GM13977 (cell line): ENCODE measurements around the gene OMA1.

Experiments used
- DNase-seq: peaks from one replicate; pipeline ENCODE4 v3.0.0; 2012; ENCODE audit warnings: low spot score
- CTCF ChIP-seq: IDR thresholded peaks from 2 replicates; pipeline ENCODE4 v1.5.1; 2012; ENCODE audit warnings: mild to moderate bottlenecking, control low read depth; ENCODE audit not compliant: insufficient read depth; ENCODE audit errors: extremely low read depth, missing control alignments
- in situ Hi-C: fragments of 300-500 bp; cut with MboI; formaldehyde crosslinking; loops from one replicate; pipeline ENCODE4 v1.12.0; 2022; ENCODE audit warnings: low sequenced_read_pairs, low pct_unique_long_range_greater_than_20kb, mixed read lengths, inconsistent platforms; ENCODE audit not compliant: unreplicated experiment

Gene OMA1

GRCh38 chr1:58581641-58582040, 35.1 kb upstream of the OMA1 start:
- TF ChIP-seq CTCF = no peak
- no peak for DNase-seq
- in situ Hi-C loops = no loop called here

GRCh38 chr1:58580186-58580585, 33.7 kb upstream of the OMA1 start:
- TF ChIP-seq CTCF = no peak
- DNase-seq = no peak
- in situ Hi-C loops = no loop called here

- in situ Hi-C loops = no loop called here
Measured at GRCh38 chr1:58577654-58578030, 31.1 kb upstream of the OMA1 start.

GRCh38 chr1:58576727-58577653, 30.5 kb upstream of the OMA1 start, which contains the start of gene TACSTD2:
TSS of gene TACSTD2 (minus strand) at chr1:58577252. CDS start at chr1:58577156, 96 bp downstream.
- DNase-seq = no peak
- no peak for TF ChIP-seq CTCF
- in situ Hi-C loops = no loop called here

More at GRCh38 chr1:58577654-58578030, 31.1 kb upstream of the OMA1 start:
- TF ChIP-seq CTCF = no peak
- no peak for DNase-seq

GRCh38 chr1:58576325-58576726, 29.8 kb upstream of the OMA1 start:
- DNase-seq = peak; percentile 38
- no peak for TF ChIP-seq CTCF
- in situ Hi-C loops = no loop called here

GRCh38 chr1:58575551-58576324, 29.2 kb upstream of the OMA1 start:
- DNase-seq = no peak
- in situ Hi-C loops = no loop called here
- TF ChIP-seq CTCF = no peak
